Breast epithelium (tissue), 4 donors: ENCODE measurements around the gene MRPL11. TPM values are rescaled to one million over a fixed set of nuclear protein-coding genes. Genes with fewer than 3 reads are reported as not detected.
A peak's percentile ranks its signal among the peaks of the same experiment; 100 is the strongest.

Experiments
- DNase-seq, 2 donors: peaks; one replicate each; pipeline ENCODE4 v3.0.0-alpha.2; 2019; ENCODE audit warnings: low spot score in 2 of 2
- H3K27ac ChIP-seq, 2 donors: fragments of 200-600 bp; sonication (generic) in 1 of 2; one replicate each; pipeline ENCODE4 v1.5.1; 2016 to 2019; ENCODE audit warnings: mild to moderate bottlenecking in 1 of 2
- H3K27me3 ChIP-seq, 2 donors: fragments of 200-600 bp; sonication (generic) in 1 of 2; one replicate each; pipeline versions ENCODE4 v1.5.1 to v1.6.0; 2017 to 2019; ENCODE audit warnings: control low read depth in 1 of 2, mild to moderate bottlenecking in 1 of 2
- H3K36me3 ChIP-seq: fragments of 200-600 bp; one replicate; pipeline ENCODE4 v1.5.1; 2019
- H3K4me1 ChIP-seq, 2 donors: fragments of 200-600 bp; sonication (generic); one replicate each; pipeline ENCODE4 v1.5.1; 2016 to 2019; ENCODE audit warnings: control low read depth in 1 of 2
- H3K4me3 ChIP-seq, 3 donors: fragments of 200-600 bp; sonication (generic); 1 replicate in 2 of 3; 2 replicates in 1 of 3; pipeline ENCODE4 v1.5.1; 2016 to 2019; ENCODE audit warnings: mild to moderate bottlenecking in 3 of 3, moderate library complexity in 2 of 3
- H3K9me3 ChIP-seq, 2 donors: fragments of 200-600 bp; sonication (generic) in 1 of 2; one replicate each; pipeline ENCODE4 v1.5.1; 2016 to 2019; ENCODE audit warnings: control low read depth in 1 of 2
- POLR2A ChIP-seq: fragments of 450-650 bp; IDR thresholded peaks from one replicate; pipeline ENCODE4 v1.6.1; 2016; ENCODE audit warnings: antibody characterized with exemption, mild to moderate bottlenecking, moderate library complexity
- POLR2AphosphoS5 ChIP-seq, 3 donors: sonication (generic); formaldehyde crosslinking; IDR thresholded peaks; one replicate each; pipeline ENCODE4 v1.6.1; 2017; ENCODE audit warnings: antibody characterized with exemption in 3 of 3
- intact Hi-C: fragments of 100-400 bp; cut with DNase I; formaldehyde crosslinking; loops from one replicate; pipeline ENCODE4 v1.15.1; 2023; ENCODE audit warnings: low total_unique reads
- total RNA-seq, 3 donors: library from RNA; depleted of rRNA; stranded (reverse); fragments of >200 nt; gene quantifications; one replicate each; pipeline ENCODE4 v1.1.0, GENCODE V29; 2016
- TF ChIP-seq, protein P1 (sequence below), 3 donors: fragments of 450-650 bp; IDR thresholded peaks; one replicate each; pipeline ENCODE4 v1.5.1; 2016 to 2017; ENCODE audit warnings: antibody characterized with exemption in 3 of 3, mild to moderate bottlenecking in 3 of 3, moderate library complexity in 3 of 3

MRPL11 gene
- total RNA-seq, 3 donors from 2014 or later: 33.1 to 42.3 (median 36.8) TPM

DNA sequence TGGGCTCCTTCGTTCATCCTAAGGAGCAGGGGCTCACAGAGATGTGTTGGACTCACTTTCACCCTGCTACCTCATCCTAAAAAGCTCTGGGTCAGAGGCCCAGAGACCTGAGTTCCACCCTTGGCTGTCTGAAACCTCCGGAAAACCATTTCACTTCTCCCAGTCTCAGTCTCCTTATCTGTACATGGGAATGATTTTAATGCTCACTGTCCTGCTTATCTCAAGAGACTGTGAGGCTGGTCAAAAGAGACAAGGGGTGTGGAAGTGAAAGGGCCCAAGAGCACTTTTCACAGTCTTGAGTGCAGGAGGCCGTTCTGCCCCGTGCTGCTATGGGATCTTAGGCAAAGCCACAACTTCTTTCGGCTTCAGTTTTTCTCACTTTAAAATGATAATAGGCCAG lies 31.0 kb downstream of the MRPL11 start:
- intact Hi-C loops: no loop called here
- no peaks in the 10 kb centered on the region for H3K36me3 ChIP-seq
- TF ChIP-seq, protein P1, sequence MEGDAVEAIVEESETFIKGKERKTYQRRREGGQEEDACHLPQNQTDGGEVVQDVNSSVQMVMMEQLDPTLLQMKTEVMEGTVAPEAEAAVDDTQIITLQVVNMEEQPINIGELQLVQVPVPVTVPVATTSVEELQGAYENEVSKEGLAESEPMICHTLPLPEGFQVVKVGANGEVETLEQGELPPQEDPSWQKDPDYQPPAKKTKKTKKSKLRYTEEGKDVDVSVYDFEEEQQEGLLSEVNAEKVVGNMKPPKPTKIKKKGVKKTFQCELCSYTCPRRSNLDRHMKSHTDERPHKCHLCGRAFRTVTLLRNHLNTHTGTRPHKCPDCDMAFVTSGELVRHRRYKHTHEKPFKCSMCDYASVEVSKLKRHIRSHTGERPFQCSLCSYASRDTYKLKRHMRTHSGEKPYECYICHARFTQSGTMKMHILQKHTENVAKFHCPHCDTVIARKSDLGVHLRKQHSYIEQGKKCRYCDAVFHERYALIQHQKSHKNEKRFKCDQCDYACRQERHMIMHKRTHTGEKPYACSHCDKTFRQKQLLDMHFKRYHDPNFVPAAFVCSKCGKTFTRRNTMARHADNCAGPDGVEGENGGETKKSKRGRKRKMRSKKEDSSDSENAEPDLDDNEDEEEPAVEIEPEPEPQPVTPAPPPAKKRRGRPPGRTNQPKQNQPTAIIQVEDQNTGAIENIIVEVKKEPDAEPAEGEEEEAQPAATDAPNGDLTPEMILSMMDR (IDR thresholded peaks at IDR 0.05): no peak
- TF ChIP-seq POLR2A: no peak
- TF ChIP-seq POLR2AphosphoS5 (IDR thresholded peaks at IDR 0.05): no peak
- no peaks in the 10 kb centered on the region for H3K4me1 ChIP-seq
- H3K9me3 ChIP-seq: no peaks in the 10 kb centered on the region
- H3K4me3 ChIP-seq: no peak overlapping the region
- peaks cover 0 to 25% of the 10 kb centered on the region in 2 donors for H3K27me3 ChIP-seq
- no peak overlapping the region for H3K27ac ChIP-seq
- DNase-seq: no peak

DNA sequence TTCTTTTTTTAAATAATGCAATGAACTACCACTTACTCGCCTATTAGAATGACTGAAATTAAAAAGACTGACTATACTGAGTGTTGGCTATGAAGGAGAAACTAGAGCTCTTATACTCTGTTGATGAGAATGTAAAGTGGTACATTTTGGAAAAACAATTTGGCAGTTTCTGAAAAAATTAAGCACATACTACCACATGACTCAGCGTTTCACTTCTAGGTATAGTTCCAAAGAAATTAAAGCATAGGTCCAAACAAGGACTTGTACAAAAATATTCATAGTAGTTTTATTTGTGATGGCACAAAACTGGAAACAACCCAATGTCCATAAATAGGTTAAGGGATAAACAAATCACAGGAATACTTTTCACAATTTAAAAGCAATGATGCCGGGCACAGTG lies 44.7 kb downstream of the MRPL11 start:
- no peak for DNase-seq
- peaks cover 0 to 3% of the 10 kb centered on the region in 2 donors for H3K27me3 ChIP-seq
- H3K4me3 ChIP-seq: no peak overlapping the region
- TF ChIP-seq POLR2AphosphoS5 (IDR thresholded peaks at IDR 0.05): no peak
- no peak for TF ChIP-seq POLR2A
- TF ChIP-seq, protein P1 (IDR thresholded peaks at IDR 0.05): no peak
- intact Hi-C loops: loop anchor here (5.0 kb wide), 1 partner anchor 98 kb away; no protein-coding TSS in a partner anchor
- H3K36me3 ChIP-seq: no peaks in the 10 kb centered on the region
- H3K27ac ChIP-seq: no peak overlapping the region
- no peaks in the 10 kb centered on the region for H3K9me3 ChIP-seq
- H3K4me1 ChIP-seq: no peaks in the 10 kb centered on the region

DNA sequence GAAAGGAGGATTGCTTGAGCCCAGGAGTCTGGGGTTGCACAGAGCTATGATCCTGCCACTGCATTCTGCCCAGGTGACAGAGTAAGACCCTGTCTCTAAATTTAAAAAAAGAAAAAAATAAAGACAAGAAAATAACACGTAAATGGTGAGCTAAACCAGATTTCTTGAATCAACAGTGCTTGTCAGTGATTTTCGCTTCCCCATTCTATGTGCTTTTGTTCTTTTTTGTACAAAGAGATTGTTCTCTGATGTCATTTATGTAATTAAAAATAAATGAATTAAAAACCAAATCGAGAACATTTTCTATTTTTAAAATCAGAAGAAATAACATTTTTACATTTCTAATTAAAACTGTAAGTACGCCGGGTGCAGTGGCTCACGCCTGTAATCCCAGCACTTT lies 47.3 kb downstream of the MRPL11 start:
- peaks cover 0 to 3% of the 10 kb centered on the region in 2 donors for H3K27me3 ChIP-seq
- H3K9me3 ChIP-seq: no peaks in the 10 kb centered on the region
- H3K27ac ChIP-seq: no peak overlapping the region
- no peak for DNase-seq
- no peaks in the 10 kb centered on the region for H3K4me1 ChIP-seq
- intact Hi-C loops: loop anchor here (5.0 kb wide), 1 partner anchor 101 kb away; no protein-coding TSS in a partner anchor
- TF ChIP-seq, protein P1 (IDR thresholded peaks at IDR 0.05): no peak
- no peak for TF ChIP-seq POLR2A
- TF ChIP-seq POLR2AphosphoS5 (IDR thresholded peaks at IDR 0.05): no peak
- H3K36me3 ChIP-seq: no peaks in the 10 kb centered on the region
- H3K4me3 ChIP-seq: no peak overlapping the region

DNA sequence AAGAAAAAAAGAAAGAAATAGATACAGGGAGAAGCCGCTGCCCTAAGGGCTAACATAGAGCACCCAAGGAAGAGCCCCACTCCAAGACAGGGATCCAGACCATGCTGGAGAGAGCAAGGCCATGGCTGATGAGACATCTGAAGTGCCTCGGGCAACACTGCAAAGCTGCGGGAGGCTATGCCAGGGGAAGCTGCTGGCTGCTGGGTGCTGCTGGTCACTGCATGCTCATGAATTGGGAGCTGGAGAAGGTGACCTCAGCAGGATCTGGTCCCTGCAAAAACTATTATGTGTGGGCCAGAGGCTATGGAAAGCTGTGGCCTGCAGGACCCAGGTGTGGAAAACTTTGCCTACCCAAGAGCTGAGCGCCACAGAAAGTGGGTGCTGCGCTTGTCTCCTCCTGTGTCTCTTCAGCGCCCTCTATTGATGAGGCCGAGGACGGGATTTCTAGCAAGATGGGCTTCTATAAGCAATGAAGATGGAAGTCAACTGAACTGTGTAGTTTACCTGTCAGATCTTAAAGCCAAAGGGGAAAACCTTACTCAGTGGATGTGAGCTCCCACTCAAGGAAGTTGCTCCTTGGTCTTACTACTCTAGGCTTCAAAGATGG lies 49.8 kb downstream of the MRPL11 start:
- TF ChIP-seq POLR2A (no peak), POLR2AphosphoS5 (IDR thresholded peaks at IDR 0.05) (no peak)
- TF ChIP-seq, protein P1 (IDR thresholded peaks at IDR 0.05): peak in 2 of 3 donors; percentile 38 to 39
- Histone ChIP-seq H3K36me3 (no peaks in the 10 kb centered on the region), H3K4me1 (no peaks in the 10 kb centered on the region), H3K27ac (no peak overlapping the region), H3K9me3 (no peaks in the 10 kb centered on the region), H3K4me3 (no peak overlapping the region), H3K27me3 (peaks cover 0 to 3% of the 10 kb centered on the region in 2 donors)
- intact Hi-C loops: no loop called here
- peak in 1 of 2 donors; percentile 56 for DNase-seq

DNA sequence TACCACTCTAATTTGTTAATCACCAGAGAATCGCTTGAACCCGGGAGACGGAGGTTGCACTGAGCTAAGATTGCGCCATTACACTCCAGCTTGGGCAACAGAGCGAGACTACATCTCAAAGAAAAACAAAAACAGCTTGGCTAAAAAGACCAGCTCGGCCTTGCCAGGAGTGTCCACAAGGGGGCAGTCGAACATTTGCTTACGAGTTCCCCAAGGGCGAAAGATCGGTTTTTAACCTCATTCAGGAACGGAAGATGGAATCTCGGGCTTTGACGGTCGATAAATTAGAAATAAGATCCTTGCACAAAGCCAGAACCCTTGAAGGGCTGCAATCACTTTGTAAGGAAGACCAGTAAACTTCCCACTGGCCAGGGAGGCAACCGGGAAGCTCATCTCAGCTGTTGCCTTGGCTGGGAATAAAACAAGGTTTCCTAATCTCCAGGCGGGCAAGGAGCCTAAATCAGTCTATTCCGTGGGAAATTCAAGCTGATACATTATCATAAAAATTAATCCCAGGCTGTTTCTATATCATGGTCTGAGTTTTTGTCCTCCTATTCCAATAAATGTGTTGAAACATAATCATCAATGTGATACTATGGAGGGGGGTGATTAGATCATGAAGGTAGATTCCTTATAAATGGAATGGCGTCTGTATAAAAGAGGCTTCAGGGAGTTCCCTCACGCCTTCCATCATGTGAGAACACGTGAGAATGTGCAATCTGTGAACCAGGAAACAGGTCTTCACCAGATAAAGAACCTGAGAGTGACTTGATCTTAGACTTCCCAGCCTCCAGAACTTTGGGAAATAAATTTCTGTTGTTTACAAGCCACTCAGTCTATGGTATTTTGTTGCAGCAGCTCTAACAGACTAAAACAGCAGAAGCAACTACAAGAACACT lies 52.2 kb downstream of the MRPL11 start:
- TF ChIP-seq, protein P1 (IDR thresholded peaks at IDR 0.05): peak; percentile 74 to 95 (median 85)
- TF ChIP-seq POLR2AphosphoS5 (IDR thresholded peaks at IDR 0.05): peak in 1 of 3 donors; percentile 26
- no peak for TF ChIP-seq POLR2A
- peak; percentile 70 to 85 for DNase-seq
- H3K27ac ChIP-seq: no peak overlapping the region
- H3K27me3 ChIP-seq: no peaks in the 10 kb centered on the region
- intact Hi-C loops: no loop called here
- H3K9me3 ChIP-seq: no peaks in the 10 kb centered on the region
- H3K36me3 ChIP-seq: no peaks in the 10 kb centered on the region
- no peaks in the 10 kb centered on the region for H3K4me1 ChIP-seq
- H3K4me3 ChIP-seq: peak overlapping the region in 2 of 3 donors; percentile 35 to 44
